HG03521 (cell line): Measurements from ENCODE around the gene GJA4.
"Not testable (repeated sequence)": the region's sequence is repeated elsewhere in the genome, so short reads cannot be mapped to it uniquely, and the experiment has no call there.

Experiments
- ATAC-seq: cut with Tn5 transposase; IDR thresholded peaks from one replicate; pipeline ENCODE4 v1.9.1; 2021; ENCODE audit warnings: mild to moderate bottlenecking, moderate library complexity; ENCODE audit not compliant: unreplicated experiment

Gene GJA4

DNA sequence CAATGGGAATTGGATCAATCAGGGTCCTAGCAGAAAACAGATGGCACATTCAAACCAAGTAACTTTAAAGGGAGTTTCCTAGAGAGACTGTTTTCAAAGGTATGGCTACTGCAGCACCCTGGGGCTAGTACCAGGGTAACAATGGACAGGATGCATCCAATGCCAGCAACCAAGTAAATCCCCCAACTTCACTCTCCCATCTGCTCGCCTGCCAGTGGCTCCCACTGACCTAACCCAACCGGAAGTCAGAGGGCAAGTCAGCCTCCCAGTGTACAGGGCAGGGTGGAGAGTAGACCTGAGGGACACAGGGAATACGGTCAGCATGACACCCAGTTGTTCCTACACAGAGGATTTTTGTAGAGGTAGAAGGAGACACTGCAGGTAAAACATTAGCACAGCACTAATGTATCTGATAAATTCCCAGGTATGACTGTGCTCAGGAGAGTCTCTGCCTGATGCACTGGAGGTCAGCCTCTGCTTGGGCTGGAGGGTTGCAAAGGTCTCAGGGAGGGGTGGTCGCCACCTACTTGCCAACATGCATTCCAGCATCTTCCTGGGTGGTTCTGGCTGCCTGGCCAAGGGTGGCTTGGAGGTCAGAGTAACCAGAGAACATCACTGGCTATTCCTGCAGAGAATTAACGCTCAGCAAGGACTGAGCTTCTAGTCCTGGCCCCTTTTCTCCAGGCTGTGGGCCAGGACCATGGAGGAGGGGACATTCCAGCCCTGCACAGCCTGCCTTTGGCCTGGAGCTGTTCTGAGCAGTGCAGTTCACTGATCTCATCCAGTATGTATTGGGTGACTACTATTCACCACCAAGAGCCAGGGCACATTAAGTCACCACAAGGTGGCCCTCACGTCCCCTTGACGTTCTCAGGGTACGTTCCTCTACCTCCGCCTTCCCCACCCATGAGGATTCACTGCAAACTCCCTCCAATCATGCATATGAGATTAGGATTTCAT lies 5.1 kb upstream of the GJA4 start:
- no peak for ATAC-seq

DNA sequence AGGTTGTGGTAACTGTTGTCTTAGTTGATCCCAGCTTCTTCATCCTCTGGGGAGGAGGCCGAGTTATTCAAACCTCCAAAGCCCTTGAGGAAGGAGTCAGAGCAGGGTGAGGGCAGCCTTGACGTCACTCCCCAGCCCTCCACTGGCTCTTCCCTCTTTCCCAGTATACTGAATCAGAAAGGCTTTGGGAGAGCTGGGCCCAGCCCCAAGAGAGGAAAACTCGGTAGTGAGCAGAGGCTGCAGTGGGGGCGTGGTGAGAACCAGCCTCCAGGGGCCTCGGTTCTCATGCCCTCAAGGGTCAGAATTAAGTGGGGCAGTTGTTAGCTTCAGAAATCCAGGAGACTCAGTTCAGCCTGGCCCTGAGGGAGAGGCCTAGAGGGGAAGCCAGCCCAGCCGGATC lies 1.8 kb upstream of the GJA4 start:
- ATAC-seq = no peak

DNA sequence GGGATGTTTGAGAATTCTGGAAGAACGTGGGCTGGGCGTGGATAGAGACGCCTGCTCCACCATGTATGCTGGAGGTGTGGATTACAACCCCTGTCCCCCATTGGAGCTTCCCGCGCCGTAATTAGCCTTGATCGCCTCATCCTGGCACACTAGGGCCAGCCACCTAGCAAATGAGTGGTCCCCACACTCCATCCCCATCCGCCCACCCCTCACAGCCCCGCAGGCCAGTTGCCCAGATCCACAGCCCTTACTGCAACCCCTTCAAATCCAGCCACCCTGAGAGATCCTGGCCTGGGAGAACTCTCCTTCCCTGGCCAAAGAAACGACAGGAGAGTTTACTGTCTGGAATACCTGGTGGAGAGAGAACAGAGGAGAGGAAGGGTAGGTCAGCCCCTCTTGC lies 375 bp upstream of the GJA4 start:
- no peak for ATAC-seq

DNA sequence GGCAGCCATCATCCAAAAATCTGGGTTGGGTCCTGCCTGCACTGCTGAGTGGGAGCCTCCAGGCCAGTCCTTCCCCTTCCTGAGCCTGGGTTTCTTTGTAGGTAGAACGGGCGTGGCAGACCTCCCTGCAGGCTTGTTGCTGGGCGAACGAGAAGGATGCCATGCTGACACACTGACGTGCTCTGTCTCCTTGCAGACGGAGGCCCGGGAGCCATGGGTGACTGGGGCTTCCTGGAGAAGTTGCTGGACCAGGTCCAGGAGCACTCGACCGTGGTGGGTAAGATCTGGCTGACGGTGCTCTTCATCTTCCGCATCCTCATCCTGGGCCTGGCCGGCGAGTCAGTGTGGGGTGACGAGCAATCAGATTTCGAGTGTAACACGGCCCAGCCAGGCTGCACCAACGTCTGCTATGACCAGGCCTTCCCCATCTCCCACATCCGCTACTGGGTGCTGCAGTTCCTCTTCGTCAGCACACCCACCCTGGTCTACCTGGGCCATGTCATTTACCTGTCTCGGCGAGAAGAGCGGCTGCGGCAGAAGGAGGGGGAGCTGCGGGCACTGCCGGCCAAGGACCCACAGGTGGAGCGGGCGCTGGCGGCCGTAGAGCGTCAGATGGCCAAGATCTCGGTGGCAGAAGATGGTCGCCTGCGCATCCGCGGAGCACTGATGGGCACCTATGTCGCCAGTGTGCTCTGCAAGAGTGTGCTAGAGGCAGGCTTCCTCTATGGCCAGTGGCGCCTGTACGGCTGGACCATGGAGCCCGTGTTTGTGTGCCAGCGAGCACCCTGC lies 1.4 kb downstream of the GJA4 start:
- no peak for ATAC-seq

DNA sequence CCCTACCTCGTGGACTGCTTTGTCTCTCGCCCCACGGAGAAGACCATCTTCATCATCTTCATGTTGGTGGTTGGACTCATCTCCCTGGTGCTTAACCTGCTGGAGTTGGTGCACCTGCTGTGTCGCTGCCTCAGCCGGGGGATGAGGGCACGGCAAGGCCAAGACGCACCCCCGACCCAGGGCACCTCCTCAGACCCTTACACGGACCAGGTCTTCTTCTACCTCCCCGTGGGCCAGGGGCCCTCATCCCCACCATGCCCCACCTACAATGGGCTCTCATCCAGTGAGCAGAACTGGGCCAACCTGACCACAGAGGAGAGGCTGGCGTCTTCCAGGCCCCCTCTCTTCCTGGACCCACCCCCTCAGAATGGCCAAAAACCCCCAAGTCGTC lies 2.0 kb downstream of the GJA4 start:
- ATAC-seq = no peak

DNA sequence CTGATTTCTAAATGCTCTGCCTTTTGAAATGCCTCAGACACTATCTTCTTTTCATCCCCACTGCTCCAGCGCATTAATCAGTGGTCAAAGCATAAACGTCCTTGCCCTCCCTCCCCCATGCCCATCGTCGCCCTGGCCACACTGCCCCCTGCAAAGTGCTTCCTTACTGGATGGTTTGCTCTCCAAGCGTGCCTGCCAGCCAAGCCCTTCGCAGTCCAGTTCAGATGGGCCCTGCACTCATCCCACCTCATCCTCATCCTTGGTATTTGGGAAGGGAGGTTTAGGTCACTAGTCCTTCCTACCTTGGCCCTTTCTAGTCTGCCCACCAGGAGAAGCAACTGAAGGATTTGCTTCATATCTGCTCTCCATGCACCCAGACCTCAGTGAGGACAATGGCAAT lies 3.1 kb downstream of the GJA4 start:
- no peak for ATAC-seq

DNA sequence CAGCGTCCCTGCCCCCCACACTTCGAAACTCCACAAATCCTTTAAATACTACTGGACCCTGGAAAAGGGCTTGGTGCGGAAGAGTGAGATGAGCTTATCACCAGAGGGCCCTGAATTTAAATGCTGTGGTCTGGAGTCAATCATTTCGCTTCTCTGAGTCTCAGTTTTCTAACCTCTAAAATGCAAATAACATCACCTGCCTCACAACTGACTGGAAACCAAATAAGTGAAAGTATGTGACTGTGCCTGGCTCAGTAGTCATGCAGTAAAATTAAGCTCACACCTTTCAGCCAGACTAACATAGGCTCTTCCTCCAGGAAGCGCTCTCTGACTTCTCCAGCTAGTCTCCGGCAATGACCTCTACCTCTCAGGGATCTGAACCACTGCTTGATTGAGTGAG lies 4.2 kb downstream of the GJA4 start:
- ATAC-seq = no peak

DNA sequence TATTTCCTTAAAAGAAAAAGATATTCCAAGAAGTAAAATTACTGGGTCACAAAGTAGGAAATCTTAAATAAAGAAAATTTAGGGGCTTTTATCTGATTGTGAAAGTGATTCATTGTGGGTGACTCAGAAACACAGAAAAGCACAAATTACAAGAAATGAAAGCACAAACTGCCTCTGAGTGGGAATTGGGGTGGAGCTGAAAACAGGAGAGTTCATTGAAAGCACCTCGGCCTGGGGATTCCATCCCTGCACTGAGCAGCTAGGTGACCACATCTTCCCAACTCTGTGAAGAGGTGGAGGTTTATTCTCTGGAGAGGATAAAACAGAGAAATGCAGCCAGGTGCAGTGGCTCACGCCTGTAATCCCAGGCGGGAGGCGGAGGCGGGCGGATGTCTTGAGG lies 7.4 kb downstream of the GJA4 start:
- no peak for ATAC-seq

DNA sequence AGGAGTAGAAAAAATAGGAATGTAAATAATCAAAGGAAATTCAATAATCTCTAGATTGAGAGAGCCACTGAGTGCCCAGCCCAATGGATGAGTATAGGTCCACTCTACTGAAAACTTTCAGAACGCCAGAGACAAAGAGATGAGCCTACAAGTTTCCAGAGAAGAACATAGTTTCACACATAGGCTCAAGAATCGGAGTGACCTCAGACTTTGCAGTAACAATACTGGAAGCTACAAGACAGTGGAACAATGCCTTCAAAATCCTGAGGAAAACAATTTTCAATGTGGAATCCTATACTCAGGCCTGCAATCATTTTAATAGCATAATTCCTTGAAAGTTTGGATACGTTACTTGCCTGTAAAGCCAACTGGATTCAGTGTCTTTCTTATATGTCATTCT lies 11.0 kb downstream of the GJA4 start:
- ATAC-seq = no peak

DNA sequence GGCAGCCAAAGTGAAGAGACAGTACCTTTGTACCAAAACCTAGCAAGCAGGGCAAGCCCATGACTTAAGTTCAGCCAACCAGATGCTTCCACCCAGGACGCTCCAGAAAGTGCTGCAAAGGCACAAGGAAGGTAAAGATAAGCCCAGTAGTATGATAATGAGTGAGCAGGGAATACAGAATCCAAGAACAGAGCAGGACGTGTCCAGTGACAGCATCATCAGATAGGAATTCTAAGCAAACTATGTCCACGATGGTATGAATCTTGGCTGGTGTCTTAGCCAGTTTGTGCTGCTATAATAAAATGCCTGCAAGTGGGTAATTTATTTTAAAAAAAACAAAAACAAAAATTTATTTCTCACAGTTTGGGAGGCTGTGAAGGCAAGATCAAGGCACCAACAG lies 13.6 kb downstream of the GJA4 start:
- no peak for ATAC-seq

DNA sequence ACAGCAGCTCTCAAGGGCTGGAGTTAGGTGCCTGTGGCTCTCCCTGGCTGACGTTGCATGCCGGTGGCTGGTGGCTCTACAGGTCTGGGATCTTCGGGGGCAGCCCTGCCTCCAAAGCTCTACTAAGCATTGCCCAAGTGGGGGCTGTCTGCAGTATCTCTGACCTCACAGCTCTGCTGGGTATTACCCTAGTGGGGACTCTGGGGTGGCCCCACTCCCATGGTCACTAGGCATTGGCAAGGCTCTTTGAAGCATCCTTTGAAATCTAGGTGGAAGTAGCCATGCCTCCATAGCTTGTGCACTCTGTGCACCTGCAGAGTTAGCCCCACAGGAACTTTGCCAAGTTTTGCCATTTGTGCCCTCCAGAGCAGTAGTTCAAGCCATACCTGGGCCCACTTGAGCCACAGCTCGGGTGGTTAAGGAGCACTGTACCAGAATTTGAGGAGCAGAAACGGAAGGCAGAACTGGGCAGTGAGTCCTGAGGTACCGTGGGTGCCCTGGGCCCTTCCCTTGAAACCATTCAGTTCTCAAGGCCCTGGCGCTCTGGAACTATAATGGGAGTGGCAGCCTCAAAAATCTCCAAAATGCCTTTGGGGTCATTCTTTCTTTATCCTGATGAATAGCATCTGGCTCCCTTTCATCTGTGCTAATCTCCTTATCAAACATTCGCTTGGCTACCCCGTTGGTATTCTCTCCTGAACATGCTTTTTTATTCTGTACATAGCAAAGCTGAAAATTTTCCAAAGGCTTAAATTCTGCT lies 15.4 kb downstream of the GJA4 start:
- ATAC-seq = no peak

DNA sequence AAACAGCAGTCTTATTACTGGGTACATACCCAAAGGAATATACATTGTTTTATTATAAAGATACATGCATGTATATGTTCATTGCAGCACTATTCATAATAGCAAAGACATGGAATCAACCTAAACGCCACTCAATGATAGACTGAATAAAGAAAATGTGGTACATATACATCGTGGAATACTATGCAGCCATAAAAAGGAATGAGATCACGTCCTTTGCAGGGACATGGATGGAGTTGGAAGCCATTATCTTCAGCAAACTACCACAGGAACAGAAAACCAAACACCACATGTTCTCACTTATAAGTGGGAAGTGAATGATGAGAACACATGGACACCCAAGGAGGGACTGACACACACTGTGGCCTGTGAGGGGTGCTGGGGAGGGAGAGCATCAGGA lies 18.0 kb downstream of the GJA4 start:
- not testable (repeated sequence) for ATAC-seq

DNA sequence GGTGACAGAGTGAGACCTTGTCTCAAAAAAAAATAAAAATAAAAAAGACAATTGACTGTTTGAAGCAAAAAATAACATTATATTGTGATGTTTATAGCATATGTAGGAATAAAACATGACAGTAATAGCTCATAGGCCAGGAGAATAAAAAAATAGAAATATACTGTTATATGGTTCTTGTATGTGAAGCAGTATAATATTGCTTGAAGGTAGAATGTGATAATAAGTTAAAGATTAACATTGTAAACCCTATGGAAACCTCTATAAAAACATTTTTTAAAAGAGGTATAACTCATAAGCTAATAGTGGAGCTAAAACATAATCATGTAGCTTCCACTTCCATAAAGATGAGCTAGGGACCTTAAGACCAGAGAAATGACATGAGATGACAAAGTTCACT lies 23.5 kb downstream of the GJA4 start:
- ATAC-seq = no peak

DNA sequence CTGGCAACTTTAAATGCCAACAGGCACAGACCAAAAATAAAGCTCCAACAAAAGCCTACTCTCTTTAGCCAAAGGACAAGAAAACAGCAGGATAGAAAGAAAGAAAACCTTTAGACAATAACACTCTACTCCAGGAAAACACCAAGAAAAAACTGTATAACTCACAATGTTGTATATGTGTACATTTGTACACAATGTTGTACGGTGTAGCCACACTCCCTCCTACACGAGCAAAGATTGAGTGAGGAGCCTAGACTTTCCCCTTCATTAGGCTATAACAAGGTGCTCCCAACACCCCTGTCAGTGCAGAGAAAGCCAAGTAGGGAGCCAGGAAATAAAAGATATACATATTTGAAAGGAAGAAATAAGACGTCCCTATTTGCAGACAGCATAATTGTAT lies 24.0 kb downstream of the GJA4 start:
- ATAC-seq = no peak

DNA sequence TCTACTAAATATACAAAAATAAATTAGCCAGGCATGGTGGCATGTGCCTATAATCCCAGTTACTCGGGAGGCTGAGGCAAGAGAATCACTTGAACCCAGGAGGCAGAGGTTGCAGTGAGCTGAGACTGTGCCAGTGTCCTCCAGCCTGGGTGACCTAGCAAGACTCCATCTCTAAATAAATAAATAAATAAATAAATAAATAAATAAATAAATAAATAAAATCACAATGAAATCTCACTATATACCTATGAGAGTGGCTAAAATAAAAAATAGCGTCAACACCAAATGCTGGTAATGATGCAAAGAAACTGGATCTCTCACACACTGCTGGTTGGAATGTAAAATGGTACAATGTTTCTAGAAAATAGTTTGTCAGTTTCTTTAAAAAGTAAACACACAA lies 26.1 kb downstream of the GJA4 start:
- ATAC-seq = not testable (repeated sequence)

DNA sequence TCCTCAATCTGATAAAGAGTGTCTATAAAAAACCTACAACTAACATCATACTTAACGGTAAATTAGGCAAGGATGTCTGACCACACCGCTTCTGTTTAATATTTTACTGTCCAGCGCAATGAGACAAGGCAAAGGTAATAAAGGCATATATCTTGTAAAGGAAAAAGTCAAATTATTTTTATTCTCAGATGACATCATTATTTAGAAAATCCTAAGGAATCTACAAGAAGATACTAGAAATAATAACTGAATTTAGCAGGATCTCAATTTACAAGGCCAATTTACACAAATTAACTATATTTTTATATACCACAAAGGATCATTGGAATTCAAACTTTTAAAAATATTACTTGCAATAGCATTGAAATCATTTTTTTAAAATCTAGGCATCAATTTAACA lies 29.4 kb downstream of the GJA4 start:
- ATAC-seq = no peak

DNA sequence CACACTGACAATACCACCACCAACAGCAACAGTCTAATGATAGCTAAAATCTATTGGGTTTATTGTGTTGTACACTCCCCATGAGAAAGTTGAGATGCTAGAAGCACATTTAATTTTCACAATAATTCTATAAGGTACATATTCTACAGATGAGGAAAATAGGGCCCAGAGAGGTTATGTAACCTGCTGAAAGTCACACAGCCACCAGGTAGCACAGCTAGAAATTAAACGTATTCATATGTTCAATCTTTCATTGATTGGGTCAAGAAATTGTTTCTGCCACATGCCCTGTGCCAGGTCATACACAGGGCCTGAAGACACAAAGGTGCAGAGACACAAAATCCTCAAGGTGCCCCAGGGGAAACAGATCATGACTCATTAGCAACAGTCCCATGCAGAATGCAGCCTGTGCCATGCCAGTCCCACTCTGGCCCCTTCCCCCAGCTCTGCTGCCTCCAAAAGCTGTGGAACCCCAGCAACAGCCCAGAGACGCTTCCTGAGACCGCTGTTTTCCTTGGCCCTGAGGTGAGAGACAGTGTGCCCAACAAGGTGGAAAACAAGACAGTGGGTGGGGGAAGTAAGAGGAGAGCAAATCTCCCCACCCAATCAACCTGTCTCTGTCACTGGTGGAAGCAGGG lies 32.1 kb downstream of the GJA4 start:
- ATAC-seq = no peak

DNA sequence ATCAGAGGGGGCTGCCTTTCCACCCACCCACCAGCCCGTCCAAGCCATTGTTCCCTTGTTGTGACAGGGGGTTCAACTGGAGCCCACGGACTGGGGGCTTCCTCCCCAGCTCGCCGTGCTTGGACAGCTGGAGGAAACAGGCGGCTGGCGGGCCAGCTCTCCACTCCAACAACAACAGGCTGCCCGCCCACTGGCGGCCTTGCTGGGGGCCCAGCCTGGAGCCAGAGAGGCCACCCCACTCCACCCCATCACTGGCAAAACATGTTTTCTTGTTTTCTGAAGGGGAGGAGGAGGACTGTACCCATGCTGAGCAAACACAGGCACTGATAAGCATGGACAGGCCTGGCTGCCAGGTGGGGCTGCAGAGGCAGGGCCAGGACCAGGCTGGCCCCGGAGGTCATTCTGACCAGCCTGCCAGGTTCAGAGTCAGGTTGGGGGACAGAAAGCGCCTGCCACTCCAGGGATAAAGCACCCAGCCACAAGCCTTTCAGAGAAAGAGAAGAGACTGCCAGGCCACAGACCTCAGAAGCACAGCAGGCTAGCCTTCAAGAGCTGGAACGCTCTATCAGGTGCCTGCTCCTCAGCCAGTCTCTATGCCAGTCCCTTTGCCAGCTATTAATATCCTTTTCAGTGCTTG lies 32.8 kb downstream of the GJA4 start:
- no peak for ATAC-seq

DNA sequence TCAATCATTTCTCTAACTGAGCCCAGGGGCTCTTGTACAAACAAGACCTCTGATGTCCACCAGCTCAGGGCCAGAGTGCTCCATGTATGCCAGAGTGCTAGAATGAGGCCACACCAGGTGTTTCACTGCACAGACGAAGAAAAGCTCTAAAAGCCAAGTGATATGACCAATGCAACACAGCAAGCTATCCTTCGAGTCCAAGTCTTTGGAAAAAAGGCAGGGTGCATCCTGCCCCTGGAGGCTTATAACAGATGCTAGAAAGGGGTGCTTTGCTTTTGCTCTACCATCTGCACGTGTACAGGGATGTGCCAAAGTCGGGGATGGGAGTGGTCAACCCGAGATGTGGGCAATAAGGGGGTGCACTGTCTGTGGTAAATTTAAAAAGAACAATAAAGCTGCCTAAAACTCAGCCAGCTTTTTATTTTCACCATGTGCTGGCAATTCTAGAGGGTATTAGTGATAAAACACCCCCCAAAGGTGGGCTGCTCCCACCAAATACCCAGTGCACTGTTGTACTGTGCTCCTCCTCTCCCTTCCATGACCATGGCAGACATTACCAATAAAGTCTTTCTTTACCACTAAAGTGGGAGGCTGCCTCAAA lies 34.6 kb downstream of the GJA4 start:
- ATAC-seq = no peak

DNA sequence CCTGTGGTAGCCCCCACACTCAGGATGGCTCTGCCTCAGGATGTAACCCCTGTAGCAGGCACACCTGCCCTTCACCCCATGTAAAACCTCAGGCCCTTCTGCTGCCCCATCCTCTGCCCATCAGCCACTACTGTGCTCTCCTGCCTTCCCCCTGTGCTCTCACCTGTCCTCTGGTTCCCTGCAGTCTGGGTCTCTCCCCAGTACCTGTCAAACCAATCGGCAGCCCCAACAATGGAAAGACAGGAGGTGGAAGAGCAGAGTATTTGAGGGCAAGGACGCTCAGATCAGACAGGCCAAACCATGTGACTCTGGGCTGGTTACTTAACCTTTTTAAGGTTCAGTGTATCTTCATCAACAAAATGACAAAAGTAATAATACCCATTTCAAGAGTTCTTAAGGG lies 35.8 kb downstream of the GJA4 start:
- ATAC-seq = no peak
